GM12801 (cell line): Measurements from ENCODE around the gene NF2.

ENCODE experiments used
- CTCF ChIP-seq: IDR thresholded peaks from one replicate; pipeline ENCODE4 v1.5.1; 2011; ENCODE audit warnings: control low read depth; ENCODE audit not compliant: insufficient read length; ENCODE audit errors: extremely low read depth

Gene NF2

GRCh38 chr22:29717789-29718188, 114.4 kb downstream of the NF2 start:
- no peak for TF ChIP-seq CTCF

GRCh38 chr22:29718949-29719898, 115.8 kb downstream of the NF2 start:
- no peak for TF ChIP-seq CTCF

- TF ChIP-seq CTCF: no peak
Observed at GRCh38 chr22:29719899-29720645, 116.6 kb downstream of the NF2 start, which contains the start of gene CABP7. CABP7 (plus strand) TSS chr22:29720003; CDS start chr22:29720425, 422 bp downstream.

- TF ChIP-seq CTCF: no peak
Observed at GRCh38 chr22:29720811-29721323, 117.4 kb downstream of the NF2 start.

GRCh38 chr22:29722151-29722550, 118.7 kb downstream of the NF2 start:
- no peak for TF ChIP-seq CTCF

- TF ChIP-seq CTCF: no peak
Observed at GRCh38 chr22:29722587-29722986, 119.2 kb downstream of the NF2 start.

GRCh38 chr22:29723766-29724165, 120.3 kb downstream of the NF2 start:
- TF ChIP-seq CTCF: no peak
